B cell (primary cell): Measurements from ENCODE around the gene ZBP1.

ENCODE experiments used
- EZH2 ChIP-seq: IDR thresholded peaks from 2 replicates; pipeline ENCODE4 v1.6.1; 2012; ENCODE audit warnings: borderline replicate concordance, low read depth, mild to moderate bottlenecking, moderate library complexity, low read length; ENCODE audit not compliant: insufficient read depth, poor library complexity, severe bottlenecking
- TF ChIP-seq, protein P1 (sequence below): fragments of 200-600 bp; IDR thresholded peaks from one replicate; pipeline ENCODE4 v1.8.0; 2022; ENCODE audit warnings: antibody characterized with exemption, mild to moderate bottlenecking

DNA sequence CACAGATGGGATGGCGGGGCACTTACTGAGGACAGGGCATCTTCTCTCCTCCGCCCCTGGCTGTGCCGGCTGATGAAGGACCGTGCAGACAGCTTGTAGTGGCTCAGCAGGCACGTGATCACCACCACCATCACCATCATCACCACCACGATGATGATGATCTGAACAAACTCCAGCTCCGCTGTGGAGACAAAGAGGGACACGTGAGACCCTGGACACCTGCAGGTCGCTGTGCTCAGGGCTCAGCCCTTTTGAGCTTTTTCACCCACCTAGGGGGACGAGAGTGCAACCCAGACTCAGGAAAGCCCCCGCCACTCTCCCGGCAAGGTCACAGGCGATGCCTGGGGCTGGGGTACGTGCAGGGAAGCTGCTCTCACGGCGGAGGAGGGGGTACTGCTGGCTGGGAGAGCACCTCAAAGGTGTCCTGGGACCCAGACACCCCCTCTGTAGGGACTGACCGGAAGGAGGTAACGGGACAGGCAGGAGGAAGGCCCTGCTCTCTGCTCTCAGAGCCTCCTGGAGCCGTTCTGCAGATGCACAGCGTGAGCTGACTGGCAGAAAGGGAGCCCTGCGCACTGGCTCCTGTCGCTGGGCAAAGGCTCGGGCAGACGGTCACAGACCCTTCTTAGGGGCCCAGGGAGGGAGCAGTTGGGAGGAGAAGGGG lies 39.4 kb upstream of the ZBP1 start:
- TF ChIP-seq, protein P1, sequence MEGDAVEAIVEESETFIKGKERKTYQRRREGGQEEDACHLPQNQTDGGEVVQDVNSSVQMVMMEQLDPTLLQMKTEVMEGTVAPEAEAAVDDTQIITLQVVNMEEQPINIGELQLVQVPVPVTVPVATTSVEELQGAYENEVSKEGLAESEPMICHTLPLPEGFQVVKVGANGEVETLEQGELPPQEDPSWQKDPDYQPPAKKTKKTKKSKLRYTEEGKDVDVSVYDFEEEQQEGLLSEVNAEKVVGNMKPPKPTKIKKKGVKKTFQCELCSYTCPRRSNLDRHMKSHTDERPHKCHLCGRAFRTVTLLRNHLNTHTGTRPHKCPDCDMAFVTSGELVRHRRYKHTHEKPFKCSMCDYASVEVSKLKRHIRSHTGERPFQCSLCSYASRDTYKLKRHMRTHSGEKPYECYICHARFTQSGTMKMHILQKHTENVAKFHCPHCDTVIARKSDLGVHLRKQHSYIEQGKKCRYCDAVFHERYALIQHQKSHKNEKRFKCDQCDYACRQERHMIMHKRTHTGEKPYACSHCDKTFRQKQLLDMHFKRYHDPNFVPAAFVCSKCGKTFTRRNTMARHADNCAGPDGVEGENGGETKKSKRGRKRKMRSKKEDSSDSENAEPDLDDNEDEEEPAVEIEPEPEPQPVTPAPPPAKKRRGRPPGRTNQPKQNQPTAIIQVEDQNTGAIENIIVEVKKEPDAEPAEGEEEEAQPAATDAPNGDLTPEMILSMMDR, result no peak
- no peak for TF ChIP-seq EZH2
